ENCODE results near the gene NDUFA8.

- no peak for TF ChIP-seq CTCF (IDR thresholded peaks at IDR 0.05)
- TF ChIP-seq POLR2AphosphoS5 (IDR thresholded peaks at IDR 0.05; ENCODE audit: low read depth, low read length), result no peak
- TF ChIP-seq REST (IDR thresholded peaks at IDR 0.05; ENCODE audit: insufficient read depth in 1 of 2, low read depth in 2 of 2, low read length in 1 of 2), result no peak
- TF ChIP-seq SIN3A (IDR thresholded peaks at IDR 0.05; ENCODE audit: borderline replicate concordance, insufficient read depth, low read depth, low read length), result no peak
Observed at GRCh38 chr9:122128969-122129343, 30.6 kb downstream of the NDUFA8 start.

Measured in Panc1 (cell line).